Uterus (tissue), 4 donors: Measurements from ENCODE around the gene HSD17B8. TPM values are rescaled to one million over a fixed set of nuclear protein-coding genes. Genes with fewer than 3 reads are reported as not detected.

ENCODE experiments used
- DNase-seq, 2 donors: peaks; one replicate each; pipeline ENCODE4 v3.0.0-alpha.2; 2019 to 2020
- H3K27ac ChIP-seq, 2 donors: fragments of 200-600 bp; sonication (generic); 1 replicate in 1 of 2; 2 replicates in 1 of 2; pipeline ENCODE4 v1.5.1; 2016 to 2018
- H3K27me3 ChIP-seq, 2 donors: fragments of 200-600 bp; sonication (generic); one replicate each; pipeline ENCODE4 v1.5.1; 2018 to 2019; ENCODE audit warnings: control low read depth in 1 of 2
- H3K36me3 ChIP-seq, 2 donors: fragments of 200-600 bp; sonication (generic); one replicate each; pipeline ENCODE4 v1.5.1; 2019; ENCODE audit warnings: control low read depth in 1 of 2
- H3K4me1 ChIP-seq, 2 donors: fragments of 200-600 bp; sonication (generic); one replicate each; pipeline ENCODE4 v1.5.1; 2018 to 2019; ENCODE audit warnings: control low read depth in 1 of 2
- H3K4me3 ChIP-seq, 2 donors: fragments of 200-600 bp; sonication (generic); 1 replicate in 1 of 2; 2 replicates in 1 of 2; pipeline ENCODE4 v1.5.1; 2018 to 2019; ENCODE audit warnings: mild to moderate bottlenecking in 1 of 2
- H3K9me3 ChIP-seq, 2 donors: fragments of 200-600 bp; sonication (generic); one replicate each; pipeline ENCODE4 v1.5.1; 2019; ENCODE audit warnings: control low read depth in 1 of 2
- POLR2A ChIP-seq, 2 donors: fragments of 450-650 bp; IDR thresholded peaks; one replicate each; pipeline ENCODE4 v1.6.1; 2016; ENCODE audit warnings: antibody characterized with exemption in 2 of 2, mild to moderate bottlenecking in 1 of 2, moderate library complexity in 1 of 2
- intact Hi-C: fragments of 100-400 bp; cut with DNase I; formaldehyde crosslinking; loops from one replicate; pipeline ENCODE4 v1.15.1; 2023; ENCODE audit warnings: low total_unique reads
- total RNA-seq, 4 donors: library from RNA; depleted of rRNA in 3 of 4; stranded (reverse); fragments of >200 nt in 3 of 4; gene quantifications; one replicate each; pipeline versions ENCODE4 v1.1.0 to v1.2.4, GENCODE V29; 2014 to 2023
- TF ChIP-seq, protein P1 (sequence below), 4 experiments: fragments of 200-600 bp in 2 of 4; fragments of 450-650 bp in 2 of 4; sonication (generic) in 2 of 4; IDR thresholded peaks; one replicate each; pipeline ENCODE4 v1.5.1; 2016 to 2019; ENCODE audit warnings: antibody characterized with exemption in 4 of 4, mild to moderate bottlenecking in 2 of 4, moderate library complexity in 1 of 4
- donor health status: DM: yes; HTN: yes; CAD: no.

HSD17B8 gene
- total RNA-seq, 4 donors from 2014 or later: 2.6 to 11.3 (median 5.8) TPM; not detected in 1

DNA sequence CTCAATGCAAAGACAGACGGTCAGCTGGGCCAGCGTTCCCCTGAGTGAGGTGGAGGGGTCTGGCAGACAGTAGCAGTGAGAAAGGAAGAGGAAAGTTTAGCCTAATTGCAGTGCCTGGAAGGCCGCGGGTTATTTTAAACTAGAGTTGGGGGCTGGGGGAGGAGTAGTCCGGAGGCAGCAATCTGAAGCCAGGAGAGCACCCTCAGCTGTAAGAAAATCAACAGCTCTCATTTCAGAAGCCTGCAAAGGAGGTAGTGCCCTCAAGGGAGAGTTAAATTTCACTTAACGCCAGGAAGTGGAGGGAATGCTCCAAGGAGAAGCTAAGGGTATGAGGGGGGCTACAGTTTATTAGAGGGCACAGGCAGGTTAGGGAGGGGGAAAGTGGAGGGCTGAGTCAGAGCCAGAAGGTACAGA lies 30.8 kb downstream of the HSD17B8 start:
- no peaks in the 10 kb centered on the region for H3K9me3 ChIP-seq
- TF ChIP-seq, protein P1, sequence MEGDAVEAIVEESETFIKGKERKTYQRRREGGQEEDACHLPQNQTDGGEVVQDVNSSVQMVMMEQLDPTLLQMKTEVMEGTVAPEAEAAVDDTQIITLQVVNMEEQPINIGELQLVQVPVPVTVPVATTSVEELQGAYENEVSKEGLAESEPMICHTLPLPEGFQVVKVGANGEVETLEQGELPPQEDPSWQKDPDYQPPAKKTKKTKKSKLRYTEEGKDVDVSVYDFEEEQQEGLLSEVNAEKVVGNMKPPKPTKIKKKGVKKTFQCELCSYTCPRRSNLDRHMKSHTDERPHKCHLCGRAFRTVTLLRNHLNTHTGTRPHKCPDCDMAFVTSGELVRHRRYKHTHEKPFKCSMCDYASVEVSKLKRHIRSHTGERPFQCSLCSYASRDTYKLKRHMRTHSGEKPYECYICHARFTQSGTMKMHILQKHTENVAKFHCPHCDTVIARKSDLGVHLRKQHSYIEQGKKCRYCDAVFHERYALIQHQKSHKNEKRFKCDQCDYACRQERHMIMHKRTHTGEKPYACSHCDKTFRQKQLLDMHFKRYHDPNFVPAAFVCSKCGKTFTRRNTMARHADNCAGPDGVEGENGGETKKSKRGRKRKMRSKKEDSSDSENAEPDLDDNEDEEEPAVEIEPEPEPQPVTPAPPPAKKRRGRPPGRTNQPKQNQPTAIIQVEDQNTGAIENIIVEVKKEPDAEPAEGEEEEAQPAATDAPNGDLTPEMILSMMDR (IDR thresholded peaks at IDR 0.05): no peak
- no peak for TF ChIP-seq POLR2A (IDR thresholded peaks at IDR 0.05)
- no peaks in the 10 kb centered on the region for H3K27me3 ChIP-seq
- no peaks in the 10 kb centered on the region for H3K36me3 ChIP-seq
- intact Hi-C loops: no loop called here
- H3K4me1 ChIP-seq: no peaks in the 10 kb centered on the region
- no peak for DNase-seq
- no peak overlapping the region for H3K4me3 ChIP-seq
- no peak overlapping the region for H3K27ac ChIP-seq

DNA sequence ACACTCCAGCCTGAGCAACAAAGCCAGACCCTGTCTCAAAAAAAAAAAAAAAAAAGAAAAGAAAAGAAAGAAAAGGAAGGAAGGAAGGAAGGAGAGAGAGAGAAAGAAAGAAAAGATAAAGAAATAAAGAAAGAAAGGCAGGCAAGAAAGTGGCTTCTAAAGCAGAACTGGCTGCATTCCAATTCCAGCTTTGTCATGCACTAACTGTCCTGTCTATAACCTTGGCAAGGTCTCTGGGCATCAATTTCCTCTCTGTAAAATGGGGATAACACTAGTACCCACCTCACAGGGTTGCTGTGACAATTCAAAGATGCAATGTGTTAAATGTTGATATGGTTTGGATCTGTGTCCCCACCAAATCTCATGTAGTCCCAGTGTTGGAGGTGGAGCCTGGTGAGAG lies 31.9 kb downstream of the HSD17B8 start:
- Histone ChIP-seq H3K4me1 (no peaks in the 10 kb centered on the region), H3K27ac (no peak overlapping the region), H3K4me3 (no peak overlapping the region), H3K9me3 (no peaks in the 10 kb centered on the region), H3K27me3 (no peaks in the 10 kb centered on the region), H3K36me3 (no peaks in the 10 kb centered on the region)
- no peak for DNase-seq
- no peak for TF ChIP-seq POLR2A (IDR thresholded peaks at IDR 0.05)
- TF ChIP-seq, protein P1 (IDR thresholded peaks at IDR 0.05): no peak
- intact Hi-C loops: no loop called here

DNA sequence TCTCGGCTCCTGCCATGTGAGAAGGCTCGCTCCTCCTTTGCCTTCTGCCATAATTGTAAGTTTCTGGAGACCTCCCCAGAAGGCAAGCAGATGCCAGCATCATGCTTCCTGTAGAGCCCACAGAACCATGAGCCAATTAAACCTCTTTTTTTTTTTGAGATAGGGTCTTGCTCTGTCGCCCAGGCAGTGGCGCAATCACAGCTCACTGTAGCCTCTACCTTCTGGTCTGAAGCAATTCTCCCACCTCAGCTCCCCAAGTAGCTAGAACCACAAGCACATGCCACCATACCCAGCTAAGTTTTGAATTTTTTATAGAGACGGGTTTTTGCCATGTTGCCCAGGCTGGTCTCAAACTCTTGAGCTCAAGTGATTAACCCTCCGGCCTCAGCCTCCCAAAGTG lies 32.4 kb downstream of the HSD17B8 start:
- no peak for TF ChIP-seq POLR2A (IDR thresholded peaks at IDR 0.05)
- TF ChIP-seq, protein P1 (IDR thresholded peaks at IDR 0.05): no peak
- H3K27me3 ChIP-seq: no peaks in the 10 kb centered on the region
- H3K36me3 ChIP-seq: no peaks in the 10 kb centered on the region
- DNase-seq: no peak
- intact Hi-C loops: no loop called here
- H3K27ac ChIP-seq: no peak overlapping the region
- H3K4me1 ChIP-seq: no peaks in the 10 kb centered on the region
- H3K9me3 ChIP-seq: no peaks in the 10 kb centered on the region
- no peak overlapping the region for H3K4me3 ChIP-seq

DNA sequence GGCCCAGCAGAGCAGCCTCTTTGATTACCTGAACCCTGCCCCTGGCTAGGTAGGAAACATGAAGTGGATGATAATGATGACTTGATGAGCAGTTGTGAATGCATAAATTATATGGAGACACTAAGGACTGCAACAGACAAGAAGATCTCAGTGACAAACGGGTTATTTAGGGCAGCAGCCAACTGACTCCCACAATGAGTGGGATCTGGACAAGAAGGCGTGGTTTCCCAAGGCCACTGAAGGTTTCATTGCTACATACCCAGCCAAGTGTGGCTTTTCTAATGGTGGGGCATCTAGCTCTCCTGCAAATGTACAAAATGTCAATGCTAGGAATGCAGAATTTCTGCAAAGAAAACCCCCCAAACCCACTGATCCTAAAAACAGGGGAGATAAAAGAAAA lies 33.3 kb downstream of the HSD17B8 start:
- Histone ChIP-seq H3K36me3 (no peaks in the 10 kb centered on the region), H3K27ac (no peak overlapping the region), H3K27me3 (no peaks in the 10 kb centered on the region), H3K9me3 (no peaks in the 10 kb centered on the region), H3K4me1 (no peaks in the 10 kb centered on the region), H3K4me3 (no peak overlapping the region)
- intact Hi-C loops: no loop called here
- no peak for DNase-seq
- TF ChIP-seq, protein P1 (IDR thresholded peaks at IDR 0.05): no peak
- no peak for TF ChIP-seq POLR2A (IDR thresholded peaks at IDR 0.05)

DNA sequence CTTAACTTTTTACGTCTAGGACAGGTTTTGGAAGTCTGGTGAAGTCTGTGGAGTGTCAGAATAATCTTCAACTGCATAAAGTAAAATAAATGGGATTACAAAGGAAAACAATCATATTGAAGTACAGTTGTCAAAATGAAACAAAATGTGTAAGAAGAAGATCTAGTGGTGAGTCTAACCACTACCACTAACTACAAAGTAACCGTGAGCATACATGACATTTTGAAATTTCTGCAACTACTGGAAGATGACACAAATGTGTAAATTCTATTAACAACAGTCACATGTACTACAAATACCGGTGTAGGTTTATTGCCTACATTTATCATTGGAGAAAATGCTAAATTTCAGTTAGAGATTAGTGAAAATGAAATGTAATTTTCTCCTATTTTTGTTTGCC lies 37.5 kb downstream of the HSD17B8 start:
- Histone ChIP-seq H3K36me3 (no peaks in the 10 kb centered on the region), H3K27me3 (no peaks in the 10 kb centered on the region), H3K9me3 (no peaks in the 10 kb centered on the region), H3K27ac (no peak overlapping the region), H3K4me3 (no peak overlapping the region), H3K4me1 (no peaks in the 10 kb centered on the region)
- intact Hi-C loops: no loop called here
- TF ChIP-seq POLR2A (IDR thresholded peaks at IDR 0.05): no peak
- TF ChIP-seq, protein P1 (IDR thresholded peaks at IDR 0.05): no peak
- DNase-seq: no peak
